Cardiac fibroblast (primary cell): ENCODE data around the gene PRKCB.
"Not testable (repeated sequence)": the region's sequence is repeated elsewhere in the genome, so short reads cannot be mapped to it uniquely, and the experiment has no call there.

ENCODE experiments used
- DNase-seq, 2 donors: peaks; one replicate each; pipeline versions ENCODE4 v3.0.0 to v3.0.0-alpha.2; 2010; ENCODE audit warnings: low read depth in 2 of 2
- H3K4me3 ChIP-seq, 2 donors: replicated peaks in 1 of 2; 1 replicate in 1 of 2; 2 replicates in 1 of 2; pipeline ENCODE4 v1.5.1; 2011; ENCODE audit warnings: low read depth in 2 of 2, low read length in 2 of 2, mild to moderate bottlenecking in 2 of 2, moderate library complexity in 1 of 2
- CTCF ChIP-seq: IDR thresholded peaks from one replicate; pipeline ENCODE4 v1.5.1; 2011; ENCODE audit warnings: low read depth, mild to moderate bottlenecking, low read length, inconsistent platforms

The PRKCB gene

GRCh38 chr16:24013054-24013636 lies 177.4 kb downstream of the PRKCB start:
- TF ChIP-seq CTCF: no peak
- no peak for DNase-seq
- no peak overlapping the region for H3K4me3 ChIP-seq

GRCh38 chr16:24013864-24014645 lies 178.3 kb downstream of the PRKCB start:
- DNase-seq: no peak
- H3K4me3 ChIP-seq: no peak overlapping the region

GRCh38 chr16:24014955-24015354 lies 179.2 kb downstream of the PRKCB start:
- H3K4me3 ChIP-seq, DNase-seq: not testable (repeated sequence)

More at GRCh38 chr16:24013864-24014645, 178.3 kb downstream of the PRKCB start:
- TF ChIP-seq CTCF: no peak

GRCh38 chr16:24015923-24016322 lies 180.1 kb downstream of the PRKCB start:
- DNase-seq: no peak
- no peak for TF ChIP-seq CTCF
- H3K4me3 ChIP-seq: no peak overlapping the region

- no peak for TF ChIP-seq CTCF
- H3K4me3 ChIP-seq: no peak overlapping the region
- no peak for DNase-seq
Measured at GRCh38 chr16:24018485-24018884, 182.7 kb downstream of the PRKCB start.

GRCh38 chr16:24022797-24023196 lies 187.0 kb downstream of the PRKCB start:
- no peak overlapping the region for H3K4me3 ChIP-seq
- TF ChIP-seq CTCF: no peak
- no peak for DNase-seq

GRCh38 chr16:24023621-24024020 lies 187.8 kb downstream of the PRKCB start:
- no peak for DNase-seq
- TF ChIP-seq CTCF: no peak
- no peak overlapping the region for H3K4me3 ChIP-seq
